Fibroblast of peridontal ligament (primary cell): ENCODE results near the gene GBF1.

Experiments used
- DNase-seq: peaks from one replicate; pipeline ENCODE4 v3.0.0-alpha.2; 2010; ENCODE audit errors: extremely low read depth

Gene GBF1

DNA sequence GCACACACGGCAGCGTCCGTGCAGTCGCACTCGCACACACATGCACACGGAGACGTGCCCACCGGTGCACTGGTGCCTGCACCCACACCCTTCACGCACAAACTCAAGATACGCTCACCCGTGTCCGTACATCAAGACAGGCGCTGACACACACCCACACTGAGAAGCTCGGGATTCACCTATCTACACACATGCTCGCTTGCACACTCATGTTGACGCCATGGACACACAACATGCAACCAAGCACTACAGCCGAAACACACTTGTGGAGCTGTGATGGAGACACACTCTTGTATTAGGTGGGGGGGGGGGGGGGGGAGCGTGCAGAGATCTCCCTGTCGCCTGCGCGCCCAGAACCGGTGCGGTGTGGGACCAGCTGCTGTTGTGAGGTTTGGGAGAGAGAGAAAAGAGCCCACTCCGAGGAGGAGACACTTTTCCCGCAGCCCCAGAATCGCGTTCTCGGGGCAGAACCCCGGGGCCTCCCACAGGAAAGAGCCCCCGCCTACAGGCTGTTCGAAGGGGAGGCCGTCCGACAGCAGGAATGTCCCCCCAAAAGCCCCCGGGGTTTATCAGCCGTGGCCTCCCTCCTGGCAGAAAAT, 149.6 kb downstream of the GBF1 start:
- DNase-seq: peak; percentile 27

DNA sequence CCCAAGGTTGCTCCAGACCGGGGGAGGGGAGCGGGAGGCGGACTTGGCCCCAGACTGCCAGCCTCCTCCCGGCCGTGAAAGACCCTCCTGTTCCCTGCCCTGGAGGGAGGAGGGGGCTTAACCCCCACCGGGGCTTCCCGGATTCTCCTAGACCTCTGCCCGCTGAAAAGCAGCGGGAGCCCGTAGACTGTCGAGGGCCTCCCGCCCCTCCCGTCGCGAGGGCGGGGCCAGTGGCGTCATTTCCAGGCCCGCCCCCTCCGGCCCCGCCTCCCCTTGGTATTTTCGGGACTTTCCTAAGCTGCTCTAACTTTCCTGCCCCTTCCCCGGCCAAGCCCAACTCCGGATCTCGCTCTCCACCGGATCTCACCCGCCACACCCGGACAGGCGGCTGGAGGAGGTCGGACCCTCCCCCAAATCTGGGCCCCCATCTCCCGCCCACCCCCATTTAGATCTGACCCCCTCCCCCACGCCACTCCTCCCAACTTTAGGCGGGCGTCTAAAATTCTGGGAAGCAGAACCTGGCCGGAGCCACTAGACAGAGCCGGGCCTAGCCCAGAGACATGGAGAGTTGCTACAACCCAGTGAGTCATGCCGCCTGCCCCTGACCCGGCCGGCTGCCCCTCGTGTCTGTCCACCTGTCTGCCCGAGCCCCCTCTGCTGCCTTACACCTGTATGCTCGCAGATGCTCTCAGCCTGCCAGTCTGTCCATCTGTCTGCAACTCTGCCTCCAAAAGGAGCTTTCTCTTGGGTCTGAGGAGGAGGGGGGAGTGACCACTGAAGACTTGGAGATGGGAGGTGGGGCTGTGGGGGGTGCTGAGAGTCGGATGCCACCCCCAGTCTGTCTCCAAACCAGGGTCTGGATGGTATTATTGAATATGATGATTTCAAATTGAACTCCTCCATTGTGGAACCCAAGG, 150.3 kb downstream of the GBF1 start, which contains the start of gene NFKB2:
Gene NFKB2 (plus strand): TSS at position 306 of the 917 bp plus-strand sequence. CDS start 255 bp downstream, at position 561.
- DNase-seq: peak; percentile 77

GRCh38 chr10:102396317-102396650, 151.0 kb downstream of the GBF1 start:
- DNase-seq: no peak

DNA sequence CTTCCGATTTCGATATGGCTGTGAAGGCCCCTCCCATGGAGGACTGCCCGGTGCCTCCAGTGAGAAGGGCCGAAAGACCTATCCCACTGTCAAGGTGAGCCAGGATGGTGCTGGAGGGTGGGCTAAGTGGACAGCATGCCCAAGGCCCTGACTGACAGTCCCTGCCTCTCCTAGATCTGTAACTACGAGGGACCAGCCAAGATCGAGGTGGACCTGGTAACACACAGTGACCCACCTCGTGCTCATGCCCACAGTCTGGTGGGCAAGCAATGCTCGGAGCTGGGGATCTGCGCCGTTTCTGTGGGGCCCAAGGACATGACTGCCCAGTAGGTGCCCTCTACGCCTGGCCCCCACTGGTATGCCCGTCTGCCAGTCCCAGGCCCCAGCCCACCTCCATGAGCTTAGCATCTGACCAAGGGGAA, 151.4 kb downstream of the GBF1 start:
- DNase-seq: no peak

GRCh38 chr10:102397222-102398171, 152.2 kb downstream of the GBF1 start:
- no peak for DNase-seq

DNA sequence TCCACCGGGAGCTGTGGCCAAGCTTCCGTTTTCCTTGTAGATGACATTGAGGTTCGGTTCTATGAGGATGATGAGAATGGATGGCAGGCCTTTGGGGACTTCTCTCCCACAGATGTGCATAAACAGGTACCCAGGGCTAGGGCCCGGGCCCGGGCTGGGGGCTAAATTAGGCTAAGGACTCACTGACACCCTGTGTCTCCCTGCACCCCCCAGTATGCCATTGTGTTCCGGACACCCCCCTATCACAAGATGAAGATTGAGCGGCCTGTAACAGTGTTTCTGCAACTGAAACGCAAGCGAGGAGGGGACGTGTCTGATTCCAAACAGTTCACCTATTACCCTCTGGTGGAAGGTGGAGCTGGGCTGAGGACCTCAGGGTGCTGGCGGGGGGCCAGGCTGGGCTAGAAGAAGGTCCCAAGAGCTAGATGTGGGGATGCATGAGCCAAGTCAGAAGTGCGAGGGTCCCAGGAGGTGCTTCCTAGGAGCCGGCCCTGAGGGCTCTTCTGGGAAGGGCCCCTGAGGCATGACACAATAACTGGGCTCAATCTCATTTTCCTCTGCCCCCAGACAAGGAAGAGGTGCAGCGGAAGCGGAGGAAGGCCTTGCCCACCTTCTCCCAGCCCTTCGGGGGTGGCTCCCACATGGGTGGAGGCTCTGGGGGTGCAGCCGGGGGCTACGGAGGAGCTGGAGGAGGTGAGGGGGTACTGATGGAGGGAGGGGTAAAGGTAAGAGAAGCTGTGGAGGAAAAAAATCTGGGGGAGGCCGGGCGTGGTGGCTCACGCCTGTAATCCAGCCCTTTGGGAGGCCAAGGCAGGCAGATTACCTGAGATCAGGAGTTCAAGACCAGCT, 153.1 kb downstream of the GBF1 start:
- DNase-seq: no peak

DNA sequence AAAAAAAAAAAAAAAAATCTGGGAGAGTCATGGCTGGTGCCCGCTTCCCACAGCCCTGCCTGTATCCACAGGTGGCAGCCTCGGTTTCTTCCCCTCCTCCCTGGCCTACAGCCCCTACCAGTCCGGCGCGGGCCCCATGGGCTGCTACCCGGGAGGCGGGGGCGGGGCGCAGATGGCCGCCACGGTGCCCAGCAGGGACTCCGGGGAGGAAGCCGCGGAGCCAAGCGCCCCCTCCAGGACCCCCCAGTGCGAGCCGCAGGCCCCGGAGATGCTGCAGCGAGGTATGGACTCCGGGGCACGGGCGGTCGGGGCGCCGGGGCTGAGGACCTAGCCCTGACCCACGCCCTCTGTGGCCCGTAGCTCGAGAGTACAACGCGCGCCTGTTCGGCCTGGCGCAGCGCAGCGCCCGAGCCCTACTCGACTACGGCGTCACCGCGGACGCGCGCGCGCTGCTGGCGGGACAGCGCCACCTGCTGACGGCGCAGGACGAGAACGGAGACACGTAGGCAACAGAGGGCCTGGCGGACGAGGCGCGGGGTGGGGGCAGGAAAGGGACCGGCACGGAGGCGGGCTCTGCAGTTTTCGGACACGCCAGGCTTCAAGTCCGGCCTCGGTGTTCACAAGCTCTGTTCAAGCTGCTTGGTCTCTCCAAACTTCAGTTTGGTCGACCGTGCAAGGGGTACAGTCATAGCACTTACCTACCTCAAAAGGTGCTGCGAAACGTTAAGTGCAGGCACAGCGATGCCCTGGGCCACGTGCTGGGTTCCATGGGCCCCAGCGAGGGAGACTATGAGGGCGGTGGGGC, 154.1 kb downstream of the GBF1 start:
- peak; percentile 80 for DNase-seq

GRCh38 chr10:102400076-102400475, 154.7 kb downstream of the GBF1 start:
- DNase-seq: no peak

DNA sequence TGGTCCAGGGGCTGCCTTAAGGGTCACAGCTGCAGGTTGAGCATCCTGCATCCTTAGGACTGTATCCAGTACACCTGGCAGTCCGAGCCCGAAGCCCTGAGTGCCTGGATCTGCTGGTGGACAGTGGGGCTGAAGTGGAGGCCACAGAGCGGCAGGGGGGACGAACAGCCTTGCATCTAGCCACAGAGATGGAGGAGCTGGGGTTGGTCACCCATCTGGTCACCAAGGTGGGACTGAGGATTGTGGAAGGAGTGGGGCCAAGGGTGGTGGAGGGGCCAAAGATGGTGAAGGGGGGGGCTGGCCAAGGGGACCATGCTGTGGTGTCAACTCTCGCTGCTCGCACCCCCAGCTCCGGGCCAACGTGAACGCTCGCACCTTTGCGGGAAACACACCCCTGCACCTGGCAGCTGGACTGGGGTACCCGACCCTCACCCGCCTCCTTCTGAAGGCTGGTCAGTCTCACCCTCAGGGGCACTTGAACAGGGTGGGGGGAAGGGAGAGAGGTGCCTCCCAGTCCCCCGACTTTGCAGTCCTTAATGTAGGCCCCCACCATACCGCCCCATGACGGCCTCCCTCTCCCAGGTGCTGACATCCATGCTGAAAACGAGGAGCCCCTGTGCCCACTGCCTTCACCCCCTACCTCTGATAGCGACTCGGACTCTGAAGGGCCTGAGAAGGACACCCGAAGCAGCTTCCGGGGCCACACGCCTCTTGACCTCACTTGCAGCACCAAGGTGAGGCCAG, 155.4 kb downstream of the GBF1 start:
- no peak for DNase-seq

- no peak for DNase-seq
These were observed 156.0 kb downstream of the GBF1 start for GRCh38 chr10:102401342-102401654.

DNA sequence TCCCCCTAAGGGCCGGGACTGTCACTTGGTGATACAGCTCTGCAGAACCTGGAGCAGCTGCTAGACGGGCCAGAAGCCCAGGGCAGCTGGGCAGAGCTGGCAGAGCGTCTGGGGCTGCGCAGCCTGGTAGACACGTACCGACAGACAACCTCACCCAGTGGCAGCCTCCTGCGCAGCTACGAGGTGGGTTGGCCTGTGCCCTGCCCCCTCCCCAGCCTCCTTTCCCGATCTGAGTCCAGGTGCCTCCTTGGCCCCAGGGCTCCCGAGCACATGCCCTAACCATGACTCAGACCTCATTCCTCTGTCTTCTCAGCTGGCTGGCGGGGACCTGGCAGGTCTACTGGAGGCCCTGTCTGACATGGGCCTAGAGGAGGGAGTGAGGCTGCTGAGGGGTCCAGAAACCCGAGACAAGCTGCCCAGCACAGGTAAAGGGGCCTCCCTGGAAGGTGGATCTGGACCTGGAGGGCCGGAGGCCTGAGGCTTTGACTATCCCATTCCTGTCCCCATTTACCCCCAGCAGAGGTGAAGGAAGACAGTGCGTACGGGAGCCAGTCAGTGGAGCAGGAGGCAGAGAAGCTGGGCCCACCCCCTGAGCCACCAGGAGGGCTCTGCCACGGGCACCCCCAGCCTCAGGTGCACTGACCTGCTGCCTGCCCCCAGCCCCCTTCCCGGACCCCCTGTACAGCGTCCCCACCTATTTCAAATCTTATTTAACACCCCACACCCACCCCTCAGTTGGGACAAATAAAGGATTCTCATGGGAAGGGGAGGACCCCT, 156.6 kb downstream of the GBF1 start:
- DNase-seq: no peak

GRCh38 chr10:102402512-102402896, 157.2 kb downstream of the GBF1 start:
- DNase-seq: no peak

DNA sequence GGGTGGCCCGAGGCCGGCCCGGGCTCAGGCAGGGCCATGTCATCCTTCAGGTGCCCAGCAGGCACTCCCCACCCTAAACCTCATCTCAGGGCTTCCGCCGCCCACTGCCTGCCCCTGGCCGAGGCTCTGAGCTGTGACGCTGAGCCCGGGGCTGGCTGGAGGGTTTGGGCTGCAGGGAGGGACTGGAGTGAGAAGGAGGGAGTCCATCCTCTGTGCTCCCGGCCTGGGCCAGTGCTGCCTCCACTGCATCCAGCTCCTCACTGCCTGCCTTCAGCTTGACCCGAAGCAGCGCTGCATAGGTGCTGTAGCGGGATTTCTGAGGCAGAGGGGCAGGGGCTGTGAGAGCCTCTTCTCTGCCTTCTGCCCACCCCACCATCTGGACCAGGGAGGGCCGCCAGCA, 157.8 kb downstream of the GBF1 start:
- DNase-seq: no peak

DNA sequence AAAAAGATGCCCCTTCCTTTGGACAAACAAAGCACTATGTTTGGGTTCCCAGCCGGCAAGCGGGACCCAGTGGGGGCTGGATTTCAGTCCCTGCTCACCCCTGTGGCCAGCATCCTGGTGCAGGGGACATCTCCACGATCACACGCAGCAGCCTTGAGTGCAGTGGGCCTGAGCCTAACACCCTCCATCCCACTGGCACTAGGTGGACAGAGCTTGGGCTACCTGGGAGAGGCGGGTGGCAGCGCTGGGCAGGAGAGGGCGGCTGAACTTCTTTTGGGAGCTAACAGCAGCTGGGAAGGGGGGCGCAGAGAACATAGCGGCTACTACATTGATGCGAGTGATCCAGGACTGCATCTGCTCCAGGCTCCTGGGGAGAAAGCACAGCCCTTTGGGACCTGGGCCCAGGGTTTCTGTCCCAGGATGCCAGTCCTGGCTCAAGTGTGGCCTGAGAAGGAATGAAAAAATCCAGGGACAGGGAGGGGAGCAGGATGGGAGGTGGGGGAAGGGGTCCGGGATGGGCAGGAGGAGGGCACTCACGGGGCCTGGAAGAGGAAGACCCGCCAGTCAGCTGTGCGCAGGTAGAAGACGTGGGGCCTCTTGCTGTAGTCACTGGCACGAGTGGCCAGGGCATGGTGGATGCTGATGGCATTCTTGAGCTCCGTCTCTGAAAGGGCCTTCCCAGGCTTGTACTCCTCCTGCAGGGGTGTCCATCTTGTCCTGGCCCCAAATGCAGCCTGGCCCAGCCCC, 159.2 kb downstream of the GBF1 start:
- no peak for DNase-seq

- no peak for DNase-seq
These were observed 159.8 kb downstream of the GBF1 start for GRCh38 chr10:102405108-102405571.

DNA sequence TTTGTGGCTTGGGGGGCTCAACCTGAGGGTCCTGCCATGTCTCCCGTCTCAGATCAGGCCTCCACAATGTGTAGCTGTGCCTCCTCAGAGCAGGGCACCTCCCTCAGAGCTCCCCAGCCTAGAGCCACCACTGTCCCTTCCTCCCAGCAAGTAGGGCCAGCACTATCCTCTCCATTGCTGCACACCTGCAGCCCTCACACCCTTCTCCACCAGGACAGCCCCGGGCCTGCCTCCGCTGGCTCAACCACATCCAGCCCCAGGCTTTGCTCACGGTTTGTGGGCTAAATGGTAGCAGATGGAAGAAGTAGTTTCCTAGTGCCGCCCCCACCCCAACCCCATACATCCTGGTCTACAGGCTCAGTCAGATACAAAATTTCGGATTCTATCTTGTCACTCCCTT, 160.3 kb downstream of the GBF1 start:
- DNase-seq: no peak

DNA sequence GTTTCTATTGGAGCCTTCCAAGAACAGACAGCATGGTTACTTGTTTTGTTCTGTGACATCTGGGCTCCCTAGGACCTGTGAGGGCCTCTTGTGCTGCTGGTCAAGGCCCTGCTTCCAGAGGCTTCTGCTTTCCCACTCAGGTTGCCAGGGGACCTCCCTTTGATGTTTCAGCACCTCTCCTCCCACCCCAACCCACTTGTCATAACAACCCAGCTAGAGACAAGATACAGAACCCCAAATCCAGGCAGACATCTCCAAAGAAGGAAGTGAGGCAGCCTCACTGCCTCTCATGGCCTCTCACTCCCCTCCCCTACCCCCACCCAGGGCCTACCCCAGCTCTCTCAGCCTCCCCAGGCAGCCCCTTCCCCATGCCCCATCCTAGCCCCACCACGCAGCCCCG, 161.5 kb downstream of the GBF1 start:
- DNase-seq: no peak

DNA sequence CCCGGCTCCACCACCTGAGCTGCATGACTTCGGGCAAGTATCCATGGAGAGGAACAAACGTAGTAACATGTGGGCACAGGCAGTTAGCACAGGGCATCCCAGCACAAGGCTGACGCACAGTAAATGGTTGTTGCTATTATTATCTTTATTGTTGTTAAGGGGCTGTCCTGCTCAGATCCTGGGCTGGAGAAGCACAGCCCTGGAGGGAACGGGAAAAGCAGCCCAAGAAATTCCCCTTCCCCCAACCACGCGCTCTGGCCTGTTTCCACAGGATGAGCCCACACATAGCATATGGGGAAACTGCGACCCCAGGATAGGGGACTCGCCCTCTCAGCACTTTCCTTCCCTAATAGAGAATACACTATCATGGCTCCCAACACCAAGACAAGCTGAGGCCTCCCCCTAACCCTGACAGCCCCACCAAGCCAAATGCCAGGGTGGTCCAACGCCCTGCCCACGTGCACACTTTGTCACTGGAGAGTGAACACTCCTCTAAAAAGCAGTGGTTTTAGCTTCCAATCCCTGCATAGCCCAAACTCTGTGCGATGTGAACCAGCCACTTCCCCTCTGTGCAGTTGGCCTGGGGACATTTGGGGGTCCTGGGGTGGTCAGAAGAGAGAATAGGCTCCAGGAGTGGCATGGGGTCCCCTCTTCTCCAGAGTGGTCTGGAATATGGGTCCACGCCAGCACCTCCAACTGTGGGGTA, 162.2 kb downstream of the GBF1 start:
- no peak for DNase-seq
